HG03280 (cell line): ENCODE results near the gene RBM15.

ENCODE experiments used
- ATAC-seq: cut with Tn5 transposase; IDR thresholded peaks from one replicate; pipeline ENCODE4 v1.9.1; 2021; ENCODE audit warnings: mild to moderate bottlenecking, moderate library complexity; ENCODE audit not compliant: unreplicated experiment

Gene RBM15

DNA sequence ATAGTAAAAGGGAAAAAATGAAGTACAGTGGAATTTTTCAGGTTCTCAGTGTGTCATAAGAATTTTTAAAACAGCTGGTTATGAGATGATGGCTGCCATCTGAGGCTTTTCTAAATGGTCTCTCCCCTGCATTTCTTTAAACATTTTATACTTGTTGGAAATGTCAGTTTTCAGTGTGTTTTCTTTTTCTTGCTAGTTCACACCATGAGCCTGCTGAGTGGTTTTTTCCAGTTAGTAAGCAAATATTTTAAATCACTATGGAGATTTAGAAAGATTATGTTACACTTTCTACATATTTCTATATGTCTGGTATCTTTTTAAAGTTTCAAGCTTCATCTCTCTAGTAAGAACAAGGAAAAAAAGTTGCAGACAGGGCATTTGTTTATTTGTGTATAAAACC lies 9.6 kb downstream of the RBM15 start:
- no peak for ATAC-seq

DNA sequence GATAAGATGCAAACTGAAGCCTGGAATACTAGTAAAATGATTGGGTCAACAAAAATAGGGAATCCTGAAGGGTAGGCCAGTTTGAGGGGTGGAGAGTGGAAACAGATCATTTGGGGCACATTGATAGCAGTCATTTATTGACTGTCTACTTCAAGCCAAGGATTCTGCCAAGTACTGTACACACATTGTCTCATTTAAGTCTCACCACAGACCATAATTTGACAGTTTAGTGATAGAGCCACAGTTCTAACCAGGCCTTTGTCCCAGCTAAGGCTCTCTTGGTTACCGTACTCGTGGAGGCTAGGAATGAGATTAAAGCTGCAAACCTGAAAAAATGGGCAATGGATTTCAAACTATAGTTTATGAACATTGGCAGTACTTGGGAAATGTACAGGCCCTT lies 11.2 kb downstream of the RBM15 start:
- no peak for ATAC-seq

DNA sequence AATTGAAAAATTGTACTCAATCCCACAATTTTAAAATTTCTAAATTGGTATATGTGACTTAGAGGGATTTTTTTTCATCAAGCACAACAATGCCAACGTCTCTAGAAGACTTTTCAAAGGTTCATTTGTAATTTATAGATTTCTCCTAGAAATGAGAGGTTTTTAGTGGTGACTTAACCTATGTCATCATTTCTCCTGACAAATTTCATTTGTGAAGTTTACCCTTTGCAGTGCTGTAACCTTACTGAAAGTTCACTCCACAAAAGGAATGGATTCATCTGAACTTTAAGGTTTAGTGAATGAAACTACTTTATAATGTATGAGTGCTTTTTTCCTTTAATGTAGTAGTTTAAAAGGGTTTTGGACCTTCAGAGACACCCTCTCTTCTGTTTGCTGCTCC lies 16.1 kb downstream of the RBM15 start:
- no peak for ATAC-seq

DNA sequence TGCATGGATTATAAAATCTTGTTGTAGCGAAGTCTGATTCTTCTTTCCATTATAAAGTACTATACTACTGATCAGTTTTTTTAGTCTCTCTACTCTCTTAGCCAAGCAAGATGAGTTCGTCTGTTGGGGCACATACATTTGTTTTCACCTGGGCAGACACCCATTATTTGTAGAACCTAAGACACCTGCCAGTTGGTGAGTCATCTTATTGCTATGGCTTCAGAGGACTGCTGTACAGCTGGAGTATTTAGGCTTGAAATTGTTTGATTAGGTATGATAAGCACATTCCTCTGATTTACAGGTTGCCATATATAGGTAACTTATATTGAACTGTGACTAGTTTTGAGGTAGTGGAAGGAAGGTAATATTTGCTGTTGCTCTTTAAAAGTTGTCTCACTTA lies 17.2 kb downstream of the RBM15 start:
- ATAC-seq = no peak

DNA sequence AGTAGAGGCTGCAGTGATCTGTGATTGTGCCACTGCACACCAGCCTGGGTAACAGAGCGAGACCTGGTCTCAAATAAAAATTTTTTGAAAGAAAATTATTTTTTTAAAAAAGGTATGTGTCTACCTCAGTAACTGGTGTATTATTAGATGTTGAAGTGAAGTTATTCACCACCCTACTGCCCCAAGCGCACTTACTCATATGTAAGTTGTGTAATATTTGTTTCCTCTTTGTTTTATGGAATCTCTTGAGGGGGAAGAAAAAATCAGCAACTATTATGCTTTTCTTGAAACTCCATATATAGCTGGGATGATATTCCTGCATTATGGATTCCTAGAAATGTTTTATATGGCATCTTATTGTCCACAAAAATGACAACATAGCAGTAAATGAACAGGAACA lies 21.3 kb downstream of the RBM15 start:
- no peak for ATAC-seq

DNA sequence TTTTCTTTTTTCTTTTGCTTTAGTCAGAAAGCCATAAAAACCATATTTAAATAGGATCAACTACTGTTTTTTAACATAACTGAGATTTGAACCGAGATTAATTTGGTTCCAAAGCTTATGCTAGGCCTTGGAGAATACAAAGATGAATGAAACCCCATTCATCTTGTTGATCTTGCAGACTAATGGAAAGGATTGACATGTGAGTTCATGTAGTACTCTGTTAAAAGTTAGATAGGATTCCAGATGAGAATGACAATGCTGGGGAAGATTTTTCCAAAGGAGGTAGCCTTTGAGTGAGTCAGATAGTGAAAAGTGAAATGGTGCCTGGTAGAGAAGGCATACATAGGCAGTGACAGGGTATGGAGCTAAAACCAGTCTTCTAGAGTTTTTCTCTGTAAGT lies 22.7 kb downstream of the RBM15 start:
- no peak for ATAC-seq

DNA sequence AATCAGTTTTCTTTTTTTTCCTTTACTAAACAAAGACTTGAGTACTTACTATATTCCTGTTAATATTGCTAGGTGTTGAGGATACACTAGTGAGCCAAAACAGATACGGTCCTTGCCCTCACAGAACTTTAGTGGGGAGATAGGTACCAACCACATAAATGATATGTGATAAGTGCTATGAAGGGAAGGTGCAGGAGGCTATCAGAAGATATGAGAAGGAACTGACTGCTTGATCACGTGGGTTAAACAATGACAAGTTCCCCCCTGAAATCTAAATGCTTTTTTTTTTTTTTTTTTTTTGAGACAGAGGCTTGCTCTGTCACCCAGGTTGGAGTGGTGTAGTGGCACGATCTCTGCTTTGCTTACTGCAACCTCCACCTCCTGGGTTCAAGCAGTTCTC lies 25.0 kb downstream of the RBM15 start:
- ATAC-seq = no peak

DNA sequence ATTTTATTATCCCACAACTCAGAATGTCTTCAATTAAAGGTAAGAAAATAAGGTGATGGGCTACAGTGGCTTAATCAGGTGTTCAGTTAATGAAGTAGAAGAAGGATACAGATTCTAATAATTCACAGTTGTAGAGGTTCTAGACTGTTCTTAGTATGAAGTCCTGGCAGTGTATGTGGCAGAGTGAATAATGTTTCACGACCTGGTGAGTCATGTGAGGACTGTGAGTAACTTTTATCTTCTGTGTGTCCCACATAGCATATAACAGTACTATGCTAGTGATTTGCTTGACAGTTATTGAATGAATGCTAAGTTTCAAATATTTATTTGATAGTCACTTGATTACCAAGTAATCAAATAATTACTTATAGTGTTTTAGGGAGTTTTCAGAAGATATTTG lies 31.6 kb downstream of the RBM15 start:
- no peak for ATAC-seq

DNA sequence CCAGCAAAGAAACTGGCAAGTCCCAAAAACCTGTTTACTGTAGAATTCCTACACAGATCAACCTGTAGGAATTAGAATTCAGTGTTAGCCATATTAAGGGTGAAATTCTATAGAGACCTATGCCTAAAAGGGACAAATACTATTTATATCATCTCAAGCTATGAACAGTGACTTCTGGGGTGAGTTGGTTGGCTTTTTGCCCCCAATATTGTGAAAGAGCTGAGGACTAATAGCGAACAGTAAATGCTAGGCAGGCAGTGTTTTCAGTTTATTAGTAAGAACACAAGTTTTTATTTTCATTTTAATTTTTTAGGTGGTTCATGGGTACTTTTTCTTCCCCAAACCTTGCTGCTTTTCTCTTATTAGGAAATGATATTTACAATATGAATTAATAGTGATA lies 36.3 kb downstream of the RBM15 start:
- ATAC-seq = no peak

DNA sequence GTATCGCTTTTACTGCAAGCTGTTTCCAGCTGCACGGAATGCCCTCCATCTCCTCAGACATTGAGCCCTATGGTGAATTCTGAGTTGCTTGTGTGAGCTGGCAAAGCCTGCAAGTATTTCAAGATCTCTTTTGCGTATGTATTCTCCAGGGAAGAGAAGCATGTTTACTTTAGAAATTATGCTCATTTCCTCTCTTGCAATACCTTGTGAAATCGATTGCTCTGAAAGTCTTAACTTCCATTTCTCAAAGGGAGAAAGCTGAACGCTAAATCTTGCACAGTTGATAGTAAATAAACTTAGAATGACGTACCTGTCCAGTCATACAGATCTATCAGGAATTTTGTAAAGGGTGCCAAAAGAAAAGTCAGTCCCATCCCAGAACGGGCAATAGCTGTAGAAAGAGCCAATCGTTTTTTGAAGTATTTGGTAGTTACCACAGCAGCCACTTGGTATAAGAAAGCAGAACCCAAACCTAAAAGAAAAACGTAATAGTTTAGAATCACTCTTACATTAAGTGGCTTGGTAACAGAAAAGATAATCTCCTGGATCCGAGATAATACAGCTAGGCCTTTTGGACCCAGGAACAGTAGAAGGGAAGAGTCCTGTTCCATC lies 41.6 kb downstream of the RBM15 start:
- ATAC-seq = no peak

DNA sequence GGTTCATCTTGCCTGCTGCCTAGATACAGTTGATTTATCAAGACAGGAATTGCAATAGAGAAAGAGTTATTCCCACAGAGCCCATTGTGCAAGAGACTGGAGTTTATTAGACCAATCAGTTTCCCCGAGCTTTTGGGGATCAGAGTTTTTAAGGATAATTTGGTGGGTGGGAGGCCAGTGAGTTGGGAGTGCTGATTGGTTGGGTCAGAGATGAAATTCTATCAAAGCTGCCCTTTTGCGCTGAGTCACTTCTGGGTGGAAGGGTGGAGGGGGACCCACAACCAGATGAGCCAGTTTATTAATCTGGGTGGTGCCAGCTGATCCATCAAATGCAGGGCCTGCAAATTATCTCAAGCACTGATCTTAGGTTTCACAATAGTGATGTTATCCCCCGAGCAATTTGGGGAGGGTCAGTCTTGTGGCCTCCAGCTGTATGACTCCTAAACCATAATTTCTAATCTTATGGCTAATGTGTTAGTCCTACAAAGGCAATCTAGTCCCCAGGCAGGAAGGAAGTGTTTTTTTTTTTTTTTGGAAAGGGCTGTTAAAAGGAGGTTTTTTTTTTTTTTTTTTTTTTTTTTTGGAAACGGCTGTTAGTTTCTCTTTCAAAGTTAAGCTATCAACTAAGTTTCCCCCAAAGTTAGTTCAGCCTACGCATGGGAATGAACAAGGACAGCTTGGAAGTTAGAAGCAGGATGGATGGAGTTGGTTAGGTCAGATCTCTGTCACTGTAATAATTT lies 44.2 kb downstream of the RBM15 start:
- no peak for ATAC-seq

DNA sequence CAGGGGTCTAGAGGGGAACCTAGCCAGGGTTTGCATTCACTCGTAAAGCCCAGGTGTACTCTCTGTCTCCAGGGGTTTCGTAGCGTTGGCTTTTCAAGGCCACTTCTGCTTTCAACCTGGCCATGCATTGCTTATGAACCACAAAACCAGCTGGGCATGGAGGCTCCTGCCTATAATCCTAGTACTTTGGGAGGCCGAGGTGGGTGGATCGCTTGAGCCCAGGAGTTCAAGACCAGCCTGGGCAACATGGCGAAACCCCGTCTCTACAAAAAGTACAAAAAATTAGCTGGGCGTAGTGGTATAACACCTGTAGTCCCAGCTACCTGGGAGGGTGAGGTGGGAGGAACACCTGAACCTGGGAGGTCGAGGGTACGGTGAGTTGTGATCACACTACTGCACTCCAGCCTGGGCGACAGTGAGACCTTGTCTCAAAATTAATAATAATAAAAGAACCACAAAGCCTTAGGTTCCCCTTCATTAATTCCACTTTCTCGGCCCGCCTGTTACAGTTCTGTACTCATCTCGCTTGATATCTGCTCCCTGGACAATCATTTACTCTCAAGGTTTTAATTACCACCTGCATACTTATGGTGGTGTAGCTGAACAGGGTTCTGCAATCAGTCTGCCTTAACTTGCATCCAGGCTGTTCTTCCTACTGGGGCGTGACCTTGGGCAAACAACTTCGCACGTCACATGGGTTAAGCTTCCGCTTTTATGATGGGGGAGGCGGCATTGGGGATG lies 45.6 kb downstream of the RBM15 start:
- ATAC-seq = peak; percentile 59

DNA sequence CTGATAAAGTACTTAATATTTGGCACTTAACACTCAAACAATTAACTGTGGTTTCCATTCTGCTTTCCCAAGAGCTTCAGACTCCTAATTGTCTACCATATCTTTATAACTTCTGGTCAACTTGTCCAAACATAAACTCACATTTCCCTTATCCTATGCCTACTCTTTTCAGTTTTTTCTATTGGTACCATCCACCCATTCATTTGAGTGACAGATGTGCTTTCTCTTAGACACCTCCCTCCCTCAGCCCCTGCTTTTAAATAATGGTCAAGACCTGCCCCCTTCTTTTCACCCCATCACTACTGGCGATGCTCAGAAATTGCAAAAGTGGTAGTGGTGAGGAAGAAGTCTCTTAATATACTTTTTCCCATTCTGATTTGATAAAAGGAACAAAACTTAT lies 46.2 kb downstream of the RBM15 start:
- no peak for ATAC-seq

DNA sequence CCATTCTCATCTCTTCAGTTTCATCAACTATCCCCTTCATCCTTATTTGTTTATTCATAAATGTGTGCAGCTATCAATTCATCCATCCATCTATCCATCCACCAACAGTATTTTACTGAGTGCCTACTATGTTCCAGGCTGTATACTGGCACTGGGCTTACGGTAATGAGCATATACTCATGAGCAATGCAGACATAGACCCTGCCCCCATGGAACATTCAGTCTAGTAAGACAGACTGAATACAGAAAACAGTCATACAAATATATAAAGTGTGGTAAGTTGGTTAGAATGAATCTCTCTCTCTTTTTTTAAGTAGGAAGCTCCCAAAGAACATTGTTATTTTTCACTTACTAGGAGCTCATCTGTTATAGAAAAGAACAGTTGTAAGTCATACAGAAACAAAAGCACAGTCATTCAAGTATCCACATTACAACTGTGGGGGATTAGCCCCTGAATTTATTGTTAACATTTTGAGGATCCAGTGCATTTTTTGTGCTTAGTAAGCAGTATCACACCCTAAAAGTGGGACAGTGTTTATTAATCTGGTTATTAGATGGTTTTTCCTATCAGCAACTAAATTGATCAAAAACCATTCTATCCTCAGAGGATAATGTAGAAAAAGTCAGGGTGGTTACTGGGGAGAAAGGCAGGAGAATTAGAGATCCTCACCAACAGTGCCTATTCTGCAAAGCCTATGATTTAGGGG lies 48.0 kb downstream of the RBM15 start:
- no peak for ATAC-seq

DNA sequence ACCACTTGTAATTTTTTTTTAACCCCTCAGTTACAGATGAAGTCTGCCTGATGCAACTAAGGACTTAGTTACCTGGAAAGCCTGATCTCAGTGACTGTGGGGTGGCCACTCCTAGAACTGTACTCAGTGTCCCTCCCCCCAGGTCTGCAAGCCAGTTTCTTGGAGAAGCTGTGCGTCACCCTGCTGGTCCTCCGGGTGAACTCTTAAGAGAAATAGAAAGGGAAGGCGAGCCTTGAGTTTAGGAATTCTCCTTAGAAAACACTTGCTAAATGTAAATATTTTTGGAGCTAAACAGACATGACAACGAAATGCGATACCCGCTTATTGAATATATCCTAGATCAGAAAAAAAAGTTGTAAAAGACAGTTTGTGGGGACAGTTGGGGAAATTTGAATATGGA lies 50.9 kb downstream of the RBM15 start:
- ATAC-seq = no peak

DNA sequence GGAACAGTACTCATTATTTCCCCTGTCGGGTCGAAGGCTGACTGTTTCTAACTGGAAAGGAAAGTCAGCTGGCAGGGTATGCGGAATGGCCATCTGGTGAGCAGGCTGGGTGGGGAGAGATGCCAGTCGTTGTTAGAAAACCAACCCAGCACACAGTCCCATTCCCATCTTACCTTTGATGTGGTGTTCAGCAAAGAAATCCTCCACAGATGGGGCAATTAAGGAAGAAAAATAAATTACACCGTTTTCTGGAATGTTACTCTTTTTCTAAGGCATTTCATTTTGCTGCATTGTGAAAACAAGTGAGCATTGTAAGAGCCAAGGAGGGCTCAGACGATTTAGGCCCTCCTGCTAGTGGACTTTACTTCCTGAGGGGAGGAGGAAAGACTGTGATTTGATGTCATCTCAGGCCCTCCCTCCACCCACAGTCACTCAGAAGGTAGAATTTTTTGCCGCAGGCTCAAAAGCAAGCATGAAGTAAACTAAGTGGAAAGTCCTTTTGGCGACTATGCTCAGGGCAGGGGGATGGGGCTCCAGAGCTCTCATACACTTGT lies 51.6 kb downstream of the RBM15 start, which contains the start of gene SLC16A4:
SLC16A4 (minus strand) TSS at position 335 of the 554 bp plus-strand sequence. CDS start 1,703 bp downstream, outside the sequence.
- ATAC-seq = no peak

DNA sequence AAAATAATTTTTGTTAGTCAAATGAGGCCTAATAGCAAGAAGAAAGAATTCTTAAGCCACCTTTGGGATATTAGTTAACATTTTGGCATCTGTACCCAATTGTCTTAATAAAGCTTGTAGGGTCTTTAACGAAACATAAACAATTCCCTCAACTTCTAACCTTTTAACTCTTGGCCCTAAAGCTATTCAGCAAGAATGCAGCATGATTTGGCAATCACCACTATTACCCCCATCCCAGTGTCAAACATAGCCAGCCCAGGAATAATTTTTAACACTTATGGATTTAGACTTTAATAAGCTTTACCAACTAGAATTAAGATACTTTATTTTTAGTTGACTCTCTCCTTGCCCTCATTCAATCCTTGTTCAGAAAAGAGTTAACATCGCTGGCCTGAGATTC lies 54.1 kb downstream of the RBM15 start:
- no peak for ATAC-seq

DNA sequence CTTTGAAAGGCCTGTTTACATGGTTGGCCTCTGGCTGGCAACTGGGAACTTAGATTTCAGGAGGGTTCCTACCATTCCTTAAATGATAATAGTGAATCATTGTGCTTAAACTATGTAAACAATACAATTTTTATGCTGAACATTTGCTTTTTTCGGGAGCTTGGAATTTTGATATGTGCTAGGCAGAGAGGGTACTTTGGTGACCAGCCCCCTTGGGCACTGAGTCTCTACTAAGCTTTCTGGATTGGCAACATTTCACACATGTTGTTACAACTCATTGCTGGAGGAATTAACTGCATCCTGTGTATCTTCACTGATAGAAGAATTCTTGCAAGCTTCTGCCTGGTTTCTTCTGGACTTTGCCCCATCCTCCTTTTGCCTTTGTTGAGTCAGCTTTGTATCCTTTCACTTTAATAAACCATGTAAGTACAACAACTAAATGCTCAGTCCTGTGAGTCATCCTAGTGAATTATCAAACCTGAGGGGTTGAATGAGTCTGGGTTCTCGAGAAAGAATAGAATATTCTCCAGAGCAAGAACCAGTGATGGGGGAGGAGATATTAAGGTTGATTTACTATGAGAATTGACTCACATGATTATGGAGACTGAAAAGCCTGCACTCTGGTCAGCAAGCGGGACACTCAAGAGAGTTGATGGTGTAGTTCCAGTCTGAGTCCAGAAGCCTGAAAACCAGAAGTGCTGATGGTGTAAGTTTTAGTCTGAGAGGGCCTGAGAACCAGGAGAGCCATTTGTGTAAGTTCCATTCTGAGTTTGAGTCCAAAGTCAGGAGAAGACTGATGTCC lies 54.7 kb downstream of the RBM15 start:
- no peak for ATAC-seq

DNA sequence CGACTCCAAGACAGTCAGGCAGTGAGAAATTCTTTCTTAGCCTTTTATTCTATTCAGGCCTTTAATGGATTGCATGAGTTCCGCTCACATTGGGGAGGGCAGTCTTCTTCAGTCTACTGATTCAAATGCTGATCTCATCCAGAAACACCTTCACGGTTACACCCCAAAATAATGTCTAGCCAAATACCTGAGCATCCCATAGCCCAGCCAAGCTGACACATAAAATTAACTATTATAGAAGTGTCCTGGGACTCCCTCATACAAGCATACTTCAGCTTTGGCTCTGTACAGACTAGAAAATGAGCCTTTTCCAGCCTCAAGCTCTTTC lies 55.3 kb downstream of the RBM15 start:
- no peak for ATAC-seq
